Measurements from ENCODE around the gene NREP. TPM values are rescaled to one million over a fixed set of nuclear protein-coding genes. Genes with fewer than 3 reads are reported as not detected.

NREP gene
- total RNA-seq, 1 donor from 2014 or later: 6.1 TPM

DNA sequence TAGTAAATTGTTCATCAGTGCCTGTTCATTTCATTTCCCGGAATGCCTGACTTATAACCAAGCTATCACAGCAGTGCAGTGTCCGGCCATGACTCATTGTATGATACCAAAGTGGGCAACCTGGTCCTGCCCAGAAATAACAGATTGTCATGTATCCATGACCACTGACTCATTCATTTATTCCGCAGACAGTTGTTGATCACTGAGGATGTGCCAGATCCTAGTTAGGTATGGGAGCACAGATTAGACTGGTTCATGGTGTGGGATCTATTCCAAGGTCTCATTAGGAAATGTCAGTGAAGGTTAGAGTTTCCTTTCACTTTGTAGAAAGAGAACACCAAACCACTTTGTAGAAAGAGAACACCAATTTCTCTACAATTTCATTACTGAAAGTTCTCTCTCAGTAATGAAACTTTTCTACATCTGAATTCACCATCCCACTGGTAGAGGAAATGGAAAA lies 8.7 kb downstream of the NREP start:
- Histone ChIP-seq H3K27ac (no peak overlapping the region), H3K4me3 (no peak overlapping the region)
- no peak for DNase-seq (ENCODE audit: extremely low spot score in 2 of 2)

DNA sequence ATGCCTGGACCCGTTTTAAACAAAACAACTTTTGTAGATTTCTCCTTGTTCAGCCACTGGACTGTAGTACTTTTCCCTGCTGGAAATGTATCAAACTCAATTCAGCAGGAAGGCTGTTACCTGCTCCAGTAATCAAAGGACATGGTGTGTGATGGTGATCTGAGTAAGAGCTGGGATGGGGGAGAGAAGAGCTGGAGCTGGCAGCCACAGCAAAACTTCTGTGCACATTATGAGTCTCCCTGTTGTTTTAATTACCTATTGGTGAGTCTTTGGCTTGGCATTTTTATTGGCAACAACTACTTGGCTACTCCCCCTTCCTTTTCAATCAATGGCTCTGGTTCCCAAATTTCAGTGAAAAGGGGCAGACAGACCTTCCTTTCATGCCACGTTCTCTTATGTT lies 9.7 kb downstream of the NREP start:
- Histone ChIP-seq H3K27me3 (no peaks in the 10 kb centered on the region), H3K4me1 (peaks cover 30% of the 10 kb centered on the region), H3K36me3 (no peaks in the 10 kb centered on the region), H3K4me3 (no peak overlapping the region), H3K27ac (no peak overlapping the region), H3K9me3 (no peaks in the 10 kb centered on the region)
- TF ChIP-seq POLR2AphosphoS5 (IDR thresholded peaks at IDR 0.05; ENCODE audit: insufficient read depth in 1 of 2, low read depth in 1 of 2) (no peak), POLR2A (IDR thresholded peaks at IDR 0.05) (no peak)
- TF ChIP-seq, protein P1, sequence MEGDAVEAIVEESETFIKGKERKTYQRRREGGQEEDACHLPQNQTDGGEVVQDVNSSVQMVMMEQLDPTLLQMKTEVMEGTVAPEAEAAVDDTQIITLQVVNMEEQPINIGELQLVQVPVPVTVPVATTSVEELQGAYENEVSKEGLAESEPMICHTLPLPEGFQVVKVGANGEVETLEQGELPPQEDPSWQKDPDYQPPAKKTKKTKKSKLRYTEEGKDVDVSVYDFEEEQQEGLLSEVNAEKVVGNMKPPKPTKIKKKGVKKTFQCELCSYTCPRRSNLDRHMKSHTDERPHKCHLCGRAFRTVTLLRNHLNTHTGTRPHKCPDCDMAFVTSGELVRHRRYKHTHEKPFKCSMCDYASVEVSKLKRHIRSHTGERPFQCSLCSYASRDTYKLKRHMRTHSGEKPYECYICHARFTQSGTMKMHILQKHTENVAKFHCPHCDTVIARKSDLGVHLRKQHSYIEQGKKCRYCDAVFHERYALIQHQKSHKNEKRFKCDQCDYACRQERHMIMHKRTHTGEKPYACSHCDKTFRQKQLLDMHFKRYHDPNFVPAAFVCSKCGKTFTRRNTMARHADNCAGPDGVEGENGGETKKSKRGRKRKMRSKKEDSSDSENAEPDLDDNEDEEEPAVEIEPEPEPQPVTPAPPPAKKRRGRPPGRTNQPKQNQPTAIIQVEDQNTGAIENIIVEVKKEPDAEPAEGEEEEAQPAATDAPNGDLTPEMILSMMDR (IDR thresholded peaks at IDR 0.05): no peak
- intact Hi-C loops (cut with DNase I): no loop called here
- DNase-seq (ENCODE audit: extremely low spot score in 2 of 2): no peak

More for the DNA sequence above, 8.7 kb downstream of the NREP start:
- Histone ChIP-seq H3K9me3 (no peaks in the 10 kb centered on the region), H3K4me1 (peaks cover 20% of the 10 kb centered on the region), H3K27me3 (no peaks in the 10 kb centered on the region), H3K36me3 (no peaks in the 10 kb centered on the region)
- intact Hi-C loops (cut with DNase I): no loop called here
- TF ChIP-seq, protein P1 (IDR thresholded peaks at IDR 0.05): no peak
- TF ChIP-seq POLR2AphosphoS5 (IDR thresholded peaks at IDR 0.05; ENCODE audit: insufficient read depth in 1 of 2, low read depth in 1 of 2): no peak
- TF ChIP-seq POLR2A (IDR thresholded peaks at IDR 0.05): no peak

DNA sequence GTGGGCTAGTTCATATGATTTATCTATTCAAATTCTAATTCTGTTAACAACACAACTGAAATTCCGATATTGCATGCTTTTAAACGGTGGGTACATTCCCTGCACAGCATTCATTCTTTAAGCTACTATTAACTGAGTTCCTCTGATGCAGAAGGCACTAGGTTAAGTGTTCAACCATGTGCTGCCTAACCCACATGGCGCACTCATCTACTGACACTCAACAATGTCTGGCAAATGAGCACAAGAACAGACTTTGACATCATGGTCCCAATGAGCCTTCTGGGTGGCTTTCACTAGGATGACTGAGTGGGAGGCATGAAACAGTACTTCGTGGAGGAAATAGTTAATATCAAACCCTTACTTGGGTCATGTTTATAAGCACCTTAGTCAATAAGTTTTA lies 10.2 kb downstream of the NREP start:
- peaks cover 35% of the 10 kb centered on the region for H3K4me1 ChIP-seq

DNA sequence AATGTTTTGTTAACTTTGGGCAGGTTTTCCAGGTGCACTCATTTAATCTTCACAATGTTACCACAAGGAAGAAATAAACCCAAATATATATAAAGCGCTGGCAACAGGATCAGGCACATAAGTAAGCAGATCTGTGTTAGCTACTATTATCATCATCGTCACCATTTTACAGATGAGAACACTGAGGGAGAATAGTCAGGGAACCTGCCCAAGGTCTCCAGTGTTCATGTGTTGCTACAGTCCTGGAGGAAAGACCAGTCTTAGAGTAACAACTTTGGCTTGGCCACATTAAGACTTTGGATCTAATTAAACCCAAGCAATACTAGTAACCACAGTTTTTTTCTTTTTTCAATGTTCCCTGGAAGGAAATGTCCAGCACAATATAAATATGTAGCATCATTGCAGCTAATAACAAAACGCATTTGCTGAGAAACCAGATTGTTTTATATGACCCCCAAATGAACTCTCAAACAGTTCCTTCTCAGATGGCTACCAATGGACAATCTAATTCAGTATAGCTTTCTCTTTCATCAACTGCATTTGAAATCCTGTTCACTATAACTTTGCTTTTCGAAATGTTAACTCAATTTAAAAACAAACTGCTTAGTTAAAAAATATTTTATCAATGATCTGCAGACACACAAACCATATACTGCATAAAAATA lies 11.8 kb downstream of the NREP start:
- TF ChIP-seq, protein P1 (IDR thresholded peaks at IDR 0.05): no peak
- TF ChIP-seq POLR2AphosphoS5 (IDR thresholded peaks at IDR 0.05; ENCODE audit: insufficient read depth in 1 of 2, low read depth in 1 of 2) (no peak), POLR2A (IDR thresholded peaks at IDR 0.05) (no peak)
- Histone ChIP-seq H3K4me3 (no peak overlapping the region), H3K27ac (no peak overlapping the region), H3K36me3 (no peaks in the 10 kb centered on the region), H3K9me3 (no peaks in the 10 kb centered on the region), H3K27me3 (no peaks in the 10 kb centered on the region), H3K4me1 (peaks cover 35% of the 10 kb centered on the region)
- intact Hi-C loops (cut with DNase I): no loop called here
- DNase-seq (ENCODE audit: extremely low spot score in 2 of 2): no peak

More for the DNA sequence above, 10.2 kb downstream of the NREP start:
- Histone ChIP-seq H3K4me3 (no peak overlapping the region), H3K36me3 (no peaks in the 10 kb centered on the region), H3K9me3 (no peaks in the 10 kb centered on the region), H3K27ac (no peak overlapping the region), H3K27me3 (no peaks in the 10 kb centered on the region)
- TF ChIP-seq POLR2AphosphoS5 (IDR thresholded peaks at IDR 0.05; ENCODE audit: insufficient read depth in 1 of 2, low read depth in 1 of 2) (no peak), POLR2A (IDR thresholded peaks at IDR 0.05) (no peak)
- TF ChIP-seq, protein P1 (IDR thresholded peaks at IDR 0.05): no peak
- DNase-seq (ENCODE audit: extremely low spot score in 2 of 2): no peak
- intact Hi-C loops (cut with DNase I): no loop called here

DNA sequence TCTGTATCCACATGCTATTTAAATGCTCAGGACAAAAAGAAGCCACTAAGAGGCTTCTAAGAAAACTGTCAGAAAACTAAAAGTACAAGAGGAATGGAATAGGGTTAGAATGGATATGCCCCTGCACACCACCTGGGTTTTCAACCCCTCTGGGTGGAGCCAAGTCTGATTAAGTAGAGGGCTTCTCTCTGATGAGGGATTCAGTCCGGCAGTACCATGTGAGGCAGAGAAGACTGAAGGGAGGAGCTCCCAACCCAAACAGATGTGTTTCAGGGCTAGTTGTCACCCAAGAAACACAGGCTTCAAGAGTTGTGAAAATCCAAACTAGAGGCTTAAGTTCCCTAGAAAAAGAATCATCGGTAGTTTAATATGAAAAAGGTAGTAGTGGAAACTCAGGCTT lies 12.5 kb downstream of the NREP start:
- intact Hi-C loops (cut with DNase I): no loop called here
- Histone ChIP-seq H3K4me1 (peaks cover 35% of the 10 kb centered on the region), H3K36me3 (no peaks in the 10 kb centered on the region), H3K4me3 (no peak overlapping the region), H3K27me3 (no peaks in the 10 kb centered on the region), H3K9me3 (no peaks in the 10 kb centered on the region), H3K27ac (no peak overlapping the region)
- TF ChIP-seq POLR2AphosphoS5 (IDR thresholded peaks at IDR 0.05; ENCODE audit: insufficient read depth in 1 of 2, low read depth in 1 of 2) (no peak), POLR2A (IDR thresholded peaks at IDR 0.05) (no peak)
- TF ChIP-seq, protein P1 (IDR thresholded peaks at IDR 0.05): no peak
- no peak for DNase-seq (ENCODE audit: extremely low spot score in 2 of 2)
